K562 treated with DMSO at 1 percent for 4 hours (cell line): Measurements from ENCODE around the gene ABCB4. TPM values are rescaled to one million over a fixed set of nuclear protein-coding genes. Genes with fewer than 3 reads are reported as not detected.

Experiments used
- total RNA-seq: library from RNA; unstranded; fragments of 300-600 nt; gene quantifications from 2 replicates; pipeline ENCODE4 v1.2.3, GENCODE V29; 2022; ENCODE audit not compliant: insufficient read depth

ABCB4 gene
- 0.13 and 0.89 TPM in 2 replicates for total RNA-seq

DNA sequence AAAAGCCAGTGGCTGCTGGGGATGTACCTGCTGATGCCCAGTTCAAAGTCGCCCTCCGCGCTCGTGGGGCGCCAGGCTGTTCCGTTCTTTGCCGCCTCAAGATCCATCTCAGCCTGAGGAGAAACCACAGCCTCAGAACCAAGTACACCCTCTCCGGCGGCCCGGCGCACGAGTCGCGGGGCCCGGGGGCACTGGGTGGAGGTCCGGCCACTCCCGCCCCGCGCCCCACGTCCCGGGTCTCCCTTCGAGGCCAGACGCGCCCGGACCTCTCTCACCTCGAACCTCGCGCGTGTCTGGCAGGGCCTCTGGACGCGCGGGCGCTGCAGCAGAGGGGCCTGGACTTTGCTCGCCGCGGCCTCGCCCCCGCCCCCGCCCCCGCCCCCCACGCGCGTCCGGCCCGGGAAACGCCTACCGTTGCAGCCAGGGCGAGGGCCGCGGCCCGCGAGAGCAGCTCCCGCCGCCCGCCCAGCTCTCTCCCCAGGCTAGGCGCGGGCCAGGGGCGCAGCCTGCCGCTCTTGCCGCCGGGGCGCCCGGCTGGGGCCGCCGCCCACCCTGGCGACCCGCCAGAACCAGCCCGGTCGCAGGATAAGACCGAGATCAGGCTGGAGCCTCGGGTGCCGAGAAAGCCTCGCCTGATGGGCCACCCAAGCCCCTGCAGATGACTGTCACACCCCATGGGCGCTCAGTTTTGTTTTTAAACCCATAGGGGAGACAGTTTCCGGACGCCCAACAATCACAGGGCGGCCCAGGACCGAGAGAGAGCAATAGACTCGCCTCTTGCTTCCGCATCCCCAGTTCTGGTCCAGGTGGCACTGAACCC, at the start of gene ABCB4:
Gene ABCB4 (minus strand): TSS at position 322 of the 820 bp plus-strand sequence. CDS start 215 bp downstream, at position 107.

Other genes starting within 250 kb of the ABCB4 start
- gene CROT, start 130.0 kb downstream of the ABCB4 start, total RNA-seq: 2.5 and 5.0 TPM in 2 replicates
- 0.19 TPM in 1 of 2 replicates, not detected in the other for gene ABCB1, start 125.2 kb upstream of the ABCB4 start, total RNA-seq
- not detected in 2 replicates for gene RUNDC3B, start 152.7 kb upstream of the ABCB4 start, total RNA-seq